Activated T-helper 1 cell treated with anti-CD3 and anti-CD28 coated beads, Interleukin-2, amount 50 U/mL, for 16 hours (primary cell): ENCODE measurements around the gene GXYLT2.
"Not testable (repeated sequence)": the region's sequence is repeated elsewhere in the genome, so short reads cannot be mapped to it uniquely, and the experiment has no call there.

ENCODE experiments used
- DNase-seq, 2 donors: peaks; one replicate each; pipeline ENCODE4 v3.0.0-alpha.2; 2020; ENCODE audit warnings: low read depth in 1 of 2, low spot score in 1 of 2

Gene GXYLT2

DNA sequence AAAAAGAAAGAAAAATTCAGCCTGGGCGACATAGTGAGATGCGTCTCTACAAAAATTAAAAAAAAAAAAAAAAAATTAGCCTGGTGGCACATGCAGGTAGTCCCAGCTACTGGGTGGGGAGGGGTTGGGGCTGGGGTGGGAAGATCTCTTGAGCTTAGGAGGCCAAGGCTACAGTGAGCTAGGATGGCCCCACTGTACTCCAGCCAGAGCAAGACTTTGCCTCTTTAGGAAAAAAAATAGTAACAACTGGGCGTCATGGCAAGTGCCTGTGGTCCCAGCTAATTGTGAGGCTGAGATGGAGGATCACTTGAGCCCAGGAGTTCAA is 84.8 kb downstream of the GXYLT2 start:
- no peak for DNase-seq

DNA sequence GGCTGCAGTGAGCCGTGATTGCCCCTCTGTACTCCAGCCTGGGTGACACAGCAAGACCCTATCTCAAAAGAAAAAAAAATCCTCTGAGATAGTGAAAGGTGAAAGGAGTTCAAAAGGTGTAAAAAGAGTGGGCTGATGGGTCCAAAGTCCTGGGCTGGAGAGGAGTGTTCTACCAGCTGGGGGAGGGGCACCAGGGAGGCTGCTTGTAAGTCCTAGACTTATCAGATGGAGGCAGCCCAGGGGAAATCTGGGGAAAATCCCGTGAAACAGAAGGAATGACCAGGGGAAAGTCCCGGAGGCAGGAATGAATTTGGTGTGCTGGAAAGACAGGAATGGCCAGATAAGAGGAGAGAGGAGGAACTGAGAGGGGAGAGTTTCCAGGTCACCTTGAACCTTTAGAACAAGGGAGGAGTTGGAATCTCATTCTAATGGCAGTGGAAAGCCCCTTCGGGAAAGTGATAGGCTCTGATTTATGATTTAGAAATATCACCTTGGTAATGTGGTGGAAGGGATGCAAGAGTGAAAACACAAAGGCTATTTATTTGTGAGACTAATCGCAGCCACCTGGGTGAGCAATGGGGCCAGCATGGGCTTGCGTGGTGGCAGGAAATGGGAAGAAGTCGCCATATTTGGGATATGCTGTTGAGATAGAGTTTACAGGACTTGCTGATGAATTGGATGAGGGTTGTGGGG is 85.3 kb downstream of the GXYLT2 start:
- no peak for DNase-seq

DNA sequence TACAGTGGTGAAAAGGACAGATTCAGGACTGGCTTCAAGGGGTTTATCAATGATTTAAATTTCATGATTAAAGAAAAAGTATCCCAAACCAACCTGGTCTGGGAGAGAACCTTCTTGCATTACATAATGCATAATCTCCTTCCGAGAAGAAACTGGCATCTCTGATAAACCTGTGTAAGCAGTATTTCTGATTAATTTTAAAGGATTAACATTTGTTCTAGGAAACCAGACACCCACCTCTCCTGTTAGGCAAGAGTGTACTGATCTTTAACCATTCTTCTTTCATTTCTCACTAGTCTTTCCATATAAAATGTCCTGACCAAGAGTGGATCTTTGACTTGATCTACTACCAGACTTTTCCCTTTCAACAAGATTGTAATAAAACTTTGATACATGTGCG is 85.9 kb downstream of the GXYLT2 start:
- DNase-seq, result no peak

DNA sequence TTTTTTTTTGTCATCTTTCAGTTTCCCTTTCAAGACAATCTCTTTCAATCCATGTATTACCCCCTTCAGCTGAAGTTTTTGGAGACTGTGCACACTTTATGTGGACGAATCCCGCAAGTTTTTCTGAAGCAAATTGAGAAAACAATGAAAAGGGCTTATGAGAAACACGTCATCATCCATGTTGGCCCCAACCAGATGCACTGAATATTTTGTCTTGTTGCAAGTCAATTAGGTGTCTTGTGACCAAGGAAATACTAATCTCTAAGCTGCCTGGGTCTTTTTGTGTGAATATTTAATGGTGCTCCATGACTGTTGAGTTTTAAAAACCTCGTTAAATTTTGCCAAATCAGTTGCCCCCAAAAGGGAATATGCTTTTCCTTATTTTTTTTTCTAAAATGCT is 87.1 kb downstream of the GXYLT2 start:
- no peak for DNase-seq

DNA sequence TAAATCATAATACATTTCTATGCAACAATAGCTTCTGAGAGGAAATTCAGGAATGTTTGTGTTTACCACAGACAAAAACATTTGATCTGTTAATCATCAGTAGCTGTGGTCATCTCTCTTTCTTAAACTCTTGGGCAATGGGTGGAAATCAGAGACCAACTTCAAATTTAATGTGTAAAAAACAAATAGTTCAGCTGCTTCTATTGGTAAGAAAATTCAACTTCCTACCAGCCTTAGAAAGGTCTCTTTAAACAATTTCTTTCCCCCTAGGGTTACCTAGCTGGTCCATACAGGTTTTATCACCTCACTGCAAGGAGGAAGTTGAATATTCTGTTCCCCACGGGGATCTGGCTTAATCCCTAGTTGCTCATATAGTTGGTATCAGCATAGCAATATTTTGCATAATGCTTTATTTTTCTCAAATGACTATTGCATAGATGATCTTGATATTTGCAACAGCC is 88.5 kb downstream of the GXYLT2 start:
- DNase-seq, result no peak

DNA sequence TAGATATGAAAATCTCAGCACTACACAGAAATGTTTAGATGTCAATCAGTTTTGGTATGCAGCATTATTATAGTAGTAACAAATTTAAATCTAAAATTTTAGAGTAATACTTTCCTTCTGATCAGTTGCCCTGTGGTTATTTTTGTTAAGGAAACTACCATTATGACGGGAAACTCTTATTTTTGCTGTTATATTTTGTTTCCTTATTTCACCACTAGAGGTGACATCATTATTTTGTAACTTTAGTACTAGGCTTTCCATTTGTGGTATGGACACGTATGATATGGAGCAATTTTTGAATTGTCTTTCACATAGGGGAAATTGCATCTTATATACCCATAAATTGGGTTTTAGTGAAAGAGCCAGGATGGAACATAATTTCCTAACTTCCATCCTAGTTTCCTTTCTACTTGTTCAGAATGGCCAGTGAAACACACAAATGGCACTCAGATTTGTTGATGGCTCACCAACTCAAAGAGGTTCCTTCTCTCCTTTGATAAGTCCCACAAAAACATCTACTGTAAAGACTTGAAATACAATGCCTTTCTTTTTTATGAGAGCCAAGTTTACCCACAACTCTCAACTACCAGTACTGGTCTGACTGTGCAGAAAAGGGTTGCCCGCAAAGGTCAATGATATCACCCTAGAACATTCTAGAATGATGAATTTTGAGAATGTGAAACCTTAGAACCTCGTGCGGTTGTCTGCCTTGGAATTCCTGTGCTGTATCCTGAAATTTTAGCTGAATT is 89.4 kb downstream of the GXYLT2 start:
- no peak for DNase-seq

DNA sequence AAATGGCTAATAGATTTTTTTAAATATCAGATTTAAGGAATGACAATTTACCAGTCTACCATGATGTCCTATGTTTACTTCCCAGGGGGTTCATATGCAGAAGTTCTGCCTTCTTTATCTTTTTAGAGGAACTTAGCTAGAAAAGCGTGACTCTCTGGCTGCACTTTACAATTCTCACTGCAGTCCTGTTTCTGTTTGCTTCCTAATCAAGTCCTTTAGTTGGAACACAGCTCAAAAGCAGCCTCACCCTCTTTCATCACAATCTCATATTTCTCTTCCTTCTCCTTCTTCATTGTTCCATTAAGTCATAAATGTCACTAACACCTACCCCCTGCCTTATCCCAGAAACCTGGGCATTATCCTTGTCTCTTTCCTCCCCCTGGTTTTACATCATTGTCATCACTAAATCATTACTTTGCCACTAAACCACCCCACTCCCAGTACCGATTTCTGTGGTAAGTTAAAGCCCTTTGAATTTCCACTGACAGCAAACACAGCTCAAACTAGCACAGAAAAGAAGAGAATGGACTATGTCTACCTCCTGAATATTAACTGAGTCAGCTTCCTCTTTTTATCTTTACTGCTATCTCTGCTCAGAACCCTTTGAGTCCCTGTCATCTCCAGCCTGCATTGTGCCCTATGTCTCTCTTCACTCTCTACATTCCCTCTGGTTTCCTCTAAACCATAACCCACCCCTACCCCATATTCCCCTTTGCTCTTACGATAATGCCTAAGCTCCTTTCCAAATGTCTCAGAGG is 94.9 kb downstream of the GXYLT2 start:
- no peak for DNase-seq

DNA sequence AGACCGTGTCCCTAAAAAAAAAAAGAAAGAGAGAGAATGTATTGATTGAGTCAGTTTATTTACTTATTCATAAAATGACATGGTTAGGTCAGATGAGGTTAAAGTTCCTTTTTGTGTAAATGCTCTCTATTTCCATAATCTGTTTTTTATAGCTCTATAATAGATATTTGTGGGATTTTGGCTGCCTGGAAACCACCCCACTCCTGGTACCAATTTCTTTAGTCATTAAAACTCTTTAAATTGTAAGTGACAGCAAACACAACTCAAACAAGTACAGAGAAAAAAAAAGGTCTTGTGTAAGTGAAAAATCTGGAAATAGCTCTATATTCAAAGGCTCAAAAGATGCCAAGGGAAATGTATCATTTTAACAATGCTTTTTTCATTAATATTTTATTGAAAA is 97.7 kb downstream of the GXYLT2 start:
- no peak for DNase-seq

DNA sequence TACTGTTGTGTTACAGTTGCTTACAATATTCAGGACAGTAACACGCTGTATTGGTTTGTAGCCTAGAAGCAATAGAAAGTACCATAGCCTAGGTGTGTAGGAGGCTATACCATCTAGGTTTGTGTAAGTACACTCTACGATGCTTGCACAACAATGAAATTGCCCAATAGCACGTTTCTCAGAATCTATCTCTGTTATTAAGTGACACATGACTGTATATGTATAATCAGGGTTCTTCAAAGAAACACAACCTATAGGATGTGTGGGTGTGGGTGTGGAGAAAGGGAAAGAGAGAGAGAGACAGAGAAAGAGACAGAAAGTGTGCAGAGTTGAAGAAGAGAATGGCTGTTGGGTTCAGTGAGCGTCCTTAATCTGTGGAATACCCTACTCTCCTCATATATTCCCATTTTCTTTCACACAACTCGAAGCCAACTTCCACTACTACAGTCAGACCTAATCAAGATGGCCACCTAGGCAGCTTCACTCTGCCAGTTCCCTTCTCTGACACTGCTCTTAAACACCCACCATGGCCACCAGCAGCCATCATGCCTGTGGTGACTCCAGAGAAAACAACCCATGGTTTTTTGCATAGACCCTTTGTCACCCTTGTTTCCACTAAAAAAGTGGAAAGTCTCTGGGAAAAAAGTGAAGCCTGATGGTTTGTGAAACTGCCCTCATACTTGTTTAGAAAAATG is 103.0 kb downstream of the GXYLT2 start:
- no peak for DNase-seq

DNA sequence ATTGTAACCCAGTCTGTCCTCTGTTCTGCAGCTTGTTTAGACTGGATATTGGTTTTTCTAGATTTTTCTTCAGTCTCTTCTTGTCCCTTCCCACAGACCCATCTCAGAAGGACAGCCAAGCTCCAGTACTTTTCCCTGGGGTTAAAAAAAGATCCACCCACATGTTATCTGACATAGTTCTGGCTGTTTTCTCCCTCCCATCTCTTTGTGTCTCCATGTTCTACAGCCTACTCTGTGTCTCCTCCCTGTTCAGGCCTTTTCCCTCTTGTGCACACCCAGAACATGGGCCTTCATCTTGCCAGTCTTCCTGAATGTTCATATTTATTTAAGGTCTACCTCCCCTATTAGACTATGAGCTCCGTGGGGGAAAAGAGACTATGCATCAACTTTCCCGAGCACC is 103.7 kb downstream of the GXYLT2 start:
- no peak for DNase-seq

DNA sequence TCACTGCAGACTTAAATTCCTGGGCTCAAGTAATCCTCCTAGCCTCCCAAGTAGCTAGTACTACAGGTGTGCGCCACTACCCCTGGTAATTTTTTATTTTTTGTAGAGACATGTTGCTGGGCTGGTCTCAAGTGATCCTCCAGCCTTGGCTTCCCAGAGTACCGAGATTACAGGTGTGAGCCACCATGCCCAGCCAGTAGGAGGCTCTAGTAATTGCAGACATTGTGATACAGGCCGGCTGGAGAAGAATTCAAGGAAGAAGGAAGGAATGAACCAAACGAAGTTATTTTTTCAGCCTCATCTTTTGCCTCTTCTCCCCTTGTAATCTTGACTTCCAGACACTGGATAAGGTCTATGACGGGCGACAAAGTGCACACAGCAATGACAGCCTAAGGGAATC is 105.5 kb downstream of the GXYLT2 start:
- no peak for DNase-seq

DNA sequence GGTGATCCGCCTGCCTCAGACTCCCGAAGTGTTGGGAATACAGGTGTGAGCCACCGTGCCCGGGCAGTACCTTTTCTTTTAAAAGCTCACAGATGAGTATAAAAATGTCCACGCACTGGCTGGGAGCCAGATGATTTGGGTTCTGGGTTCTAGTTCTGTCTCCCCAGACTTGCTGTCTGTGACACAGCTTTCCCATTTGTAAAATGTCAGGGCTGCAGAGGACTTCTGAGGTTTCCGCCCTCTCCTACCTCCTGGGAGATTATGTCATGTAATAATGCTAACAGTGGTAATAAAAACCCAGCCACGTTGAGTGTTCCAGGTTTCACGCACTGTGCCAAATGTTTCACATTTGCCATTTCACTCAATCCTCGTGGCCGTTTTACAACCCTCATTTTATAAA is 107.5 kb downstream of the GXYLT2 start:
- no peak for DNase-seq

DNA sequence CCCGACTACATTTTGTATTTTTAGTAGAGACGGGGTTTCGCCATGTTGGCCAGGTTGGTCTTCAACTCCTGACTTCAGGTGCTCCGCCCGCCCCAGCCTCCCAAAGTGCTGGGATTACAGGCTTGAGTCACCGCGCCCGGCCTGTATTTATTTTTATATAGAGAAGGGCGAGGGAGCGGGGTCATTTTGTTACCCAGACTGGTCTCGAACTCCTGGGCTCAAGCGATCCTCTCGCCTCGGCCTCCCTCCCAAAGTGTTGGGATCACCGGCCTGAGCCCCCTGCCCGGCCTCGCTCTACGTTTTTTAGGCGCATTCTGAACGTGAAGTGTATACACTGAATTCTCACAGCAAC is 108.3 kb downstream of the GXYLT2 start:
- DNase-seq, result no peak

DNA sequence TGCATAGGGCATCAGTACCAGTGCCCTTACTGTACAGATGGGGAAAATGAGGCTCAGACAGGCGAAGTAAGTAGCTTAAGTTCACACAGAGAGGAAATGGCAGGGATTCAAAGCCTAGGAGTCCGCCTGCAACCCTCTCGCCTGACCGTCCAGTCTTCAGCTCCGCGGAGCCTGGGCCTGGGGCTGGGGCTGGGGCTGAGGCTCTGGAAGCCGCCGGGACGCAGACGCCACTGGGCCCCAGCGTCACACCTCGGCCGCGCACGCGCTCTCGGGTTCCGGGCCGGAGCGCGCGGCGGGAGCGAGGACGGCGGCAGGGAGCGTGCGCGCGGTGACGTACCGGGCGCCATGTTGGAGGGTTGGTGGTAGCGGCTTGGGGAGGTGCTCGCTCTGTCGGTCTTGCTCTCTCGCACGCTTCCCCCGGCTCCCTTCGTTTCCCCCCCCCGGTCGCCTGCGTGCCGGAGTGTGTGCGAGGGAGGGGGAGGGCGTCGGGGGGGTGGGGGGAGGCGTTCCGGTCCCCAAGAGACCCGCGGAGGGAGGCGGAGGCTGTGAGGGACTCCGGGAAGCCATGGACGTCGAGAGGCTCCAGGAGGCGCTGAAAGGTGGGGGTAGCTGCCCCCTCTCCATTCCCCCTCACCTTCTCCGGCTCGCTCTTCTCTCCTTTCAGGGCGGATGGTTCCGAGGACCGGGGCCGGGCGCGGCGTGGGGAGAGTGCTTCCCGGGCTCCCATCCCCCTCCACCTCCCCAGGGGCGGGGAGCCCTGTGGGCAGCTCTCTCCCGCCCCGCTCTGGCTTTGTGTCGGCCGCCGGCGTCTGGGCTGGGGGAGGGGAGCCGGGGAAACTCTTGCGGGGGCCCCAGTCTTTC is 108.9 kb downstream of the GXYLT2 start, which contains the start of gene PPP4R2:
TSS of gene PPP4R2 (plus strand) at position 339 of the 861 bp plus-strand sequence. CDS start at position 566, 227 bp downstream.
- DNase-seq, result peak; percentile 79 to 88

DNA sequence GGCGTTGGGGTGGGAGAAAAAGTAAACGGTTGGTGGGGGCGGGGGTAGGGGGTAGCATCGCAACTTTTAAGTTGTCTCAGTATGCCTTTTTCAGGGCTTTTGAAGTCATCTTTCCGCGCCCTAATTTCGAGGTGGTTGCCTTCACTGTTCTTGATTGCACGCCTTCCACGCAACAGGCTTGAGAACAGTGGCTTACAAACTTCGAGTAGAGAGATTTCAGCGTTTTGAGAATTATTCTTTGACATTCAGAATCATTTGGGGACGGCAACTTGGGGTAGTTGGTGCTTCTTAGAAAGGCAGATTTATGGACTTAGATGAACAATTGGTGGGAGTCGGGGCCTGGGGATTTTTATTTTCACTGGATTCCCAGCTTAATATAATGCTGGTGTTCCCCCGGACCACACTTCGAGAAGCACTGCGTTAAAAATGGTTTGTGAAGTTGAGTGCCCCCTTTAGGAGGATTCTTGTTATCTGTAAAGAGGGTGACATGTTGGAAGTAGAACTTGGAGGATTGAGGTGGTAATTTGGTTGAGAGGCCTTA is 109.6 kb downstream of the GXYLT2 start:
- DNase-seq, result no peak

DNA sequence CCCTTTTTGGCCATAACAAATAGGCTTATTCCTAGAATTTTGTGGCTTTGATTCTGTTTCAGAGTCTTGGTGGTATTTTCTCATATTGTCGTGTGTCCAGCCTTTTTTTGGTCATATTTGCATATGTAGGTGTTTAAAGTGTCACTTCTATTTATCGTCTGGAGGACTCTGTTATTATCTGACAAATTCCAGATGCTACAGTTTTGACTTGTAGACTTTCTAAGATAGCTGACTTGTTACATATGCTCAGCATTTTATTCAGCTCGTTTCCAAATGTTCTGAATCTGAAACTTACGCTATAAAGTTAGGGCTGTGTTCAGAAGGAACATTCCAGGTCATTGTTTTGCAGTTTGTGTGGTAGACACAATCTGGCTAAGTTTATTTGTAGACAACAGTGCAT is 110.6 kb downstream of the GXYLT2 start:
- no peak for DNase-seq

DNA sequence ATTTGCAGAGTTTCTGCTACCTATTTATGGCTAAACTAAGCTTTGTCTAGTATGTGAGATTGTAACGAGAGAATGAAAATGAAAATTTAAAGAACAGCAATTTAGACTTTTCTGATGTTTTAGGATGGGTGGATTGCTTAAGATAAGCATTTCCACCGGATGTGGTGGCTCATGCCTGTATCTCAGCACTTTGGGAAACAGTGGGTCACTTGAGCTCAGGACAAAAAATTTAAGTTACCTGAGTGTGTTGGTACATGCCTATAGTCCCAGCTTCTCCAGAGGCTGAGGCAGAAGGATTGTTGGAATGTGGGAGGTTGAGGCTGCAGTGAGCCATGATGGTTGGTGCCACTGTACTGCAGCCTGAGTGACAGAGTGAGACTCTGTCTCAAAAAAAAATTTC is 112.1 kb downstream of the GXYLT2 start:
- DNase-seq, result no peak

DNA sequence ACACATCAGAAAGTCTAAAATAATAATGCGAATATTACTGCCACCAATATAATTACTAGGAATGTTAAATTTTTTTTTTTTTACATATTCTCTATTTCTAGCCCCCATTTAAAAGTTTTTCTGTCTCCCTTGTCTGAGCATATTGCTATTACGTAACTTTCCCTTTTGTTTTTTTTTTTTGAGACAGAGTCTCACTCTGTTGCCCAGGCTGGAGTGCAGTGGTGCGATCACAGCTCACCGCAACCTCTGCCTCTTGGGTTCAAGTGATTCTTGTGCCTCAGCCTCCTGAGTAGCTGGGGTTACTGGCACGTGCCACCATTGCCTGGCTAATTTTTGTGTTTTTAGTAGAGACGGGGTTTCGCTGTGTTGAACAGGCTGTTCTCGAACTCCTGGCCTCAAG is 115.2 kb downstream of the GXYLT2 start:
- DNase-seq, result not testable (repeated sequence)

DNA sequence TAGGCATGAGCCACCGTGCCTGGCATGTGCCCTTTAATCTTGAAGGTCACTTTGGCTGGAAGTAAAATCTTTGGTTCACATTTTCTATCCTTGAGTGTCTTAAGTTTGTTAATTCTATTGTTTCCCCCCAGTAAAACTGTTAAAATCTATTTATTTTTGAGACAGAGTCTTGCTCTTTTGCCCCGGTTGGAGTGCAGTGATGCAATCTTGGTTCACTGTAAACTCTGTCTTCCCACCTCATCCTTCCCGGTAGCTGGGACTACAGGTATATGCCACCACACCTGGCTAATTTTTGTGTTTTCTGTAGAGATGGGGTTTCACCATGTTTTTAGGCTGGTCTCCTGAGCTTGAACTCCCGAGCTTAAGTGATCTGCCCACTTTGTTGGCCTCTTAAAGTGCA is 116.5 kb downstream of the GXYLT2 start:
- no peak for DNase-seq

DNA sequence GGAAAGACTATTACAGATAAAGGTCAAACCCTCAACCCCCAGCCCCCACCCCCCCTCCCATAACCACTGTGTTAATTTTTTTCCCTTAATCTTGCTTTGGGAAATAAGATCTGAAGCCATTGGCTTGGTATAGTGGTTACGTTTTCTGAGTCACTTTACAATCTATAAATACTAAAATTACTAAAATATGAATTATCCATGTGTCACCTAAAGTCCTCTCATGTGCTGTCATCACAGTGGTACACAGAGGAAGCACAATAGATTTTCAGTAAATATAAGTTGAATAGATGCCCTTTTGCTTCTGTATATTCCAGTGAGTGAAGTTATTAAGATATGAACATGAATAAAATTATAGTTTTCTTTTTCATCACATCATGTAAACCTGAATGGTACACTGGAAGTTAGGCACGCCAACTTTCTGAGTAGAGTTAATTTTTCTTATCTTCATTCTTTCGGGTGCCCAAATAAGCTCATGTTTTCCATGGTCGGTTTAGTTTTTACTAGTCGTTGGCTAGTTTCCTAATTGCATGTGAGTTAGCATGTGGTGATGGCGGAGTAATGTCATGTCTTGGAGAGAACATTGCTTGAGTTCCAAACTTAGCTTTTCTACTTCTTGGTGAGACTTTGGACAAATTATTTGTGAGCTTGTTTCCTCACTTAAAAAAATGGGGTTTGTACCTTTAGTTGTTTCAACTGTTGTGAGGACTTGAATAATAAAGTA is 120.3 kb downstream of the GXYLT2 start:
- no peak for DNase-seq
